Measurements from ENCODE around the gene CRADD.
"Not testable (repeated sequence)": the region's sequence is repeated elsewhere in the genome, so short reads cannot be mapped to it uniquely, and the experiment has no call there.

The CRADD gene

GRCh38 chr12:93882763-93883162 lies 205.6 kb downstream of the CRADD start:
- DNase-seq = no peak

- no peak for DNase-seq
Measured at GRCh38 chr12:93883436-93884154, 206.4 kb downstream of the CRADD start.

- no peak for DNase-seq
Measured at GRCh38 chr12:93884794-93885460, 207.8 kb downstream of the CRADD start.

- DNase-seq = not testable (repeated sequence)
Measured at GRCh38 chr12:93885973-93886532, 208.9 kb downstream of the CRADD start.

- no peak for DNase-seq
Measured at GRCh38 chr12:93886533-93887511, 209.6 kb downstream of the CRADD start.

GRCh38 chr12:93888964-93889363 lies 211.8 kb downstream of the CRADD start:
- no peak for DNase-seq

- DNase-seq = no peak
Measured at GRCh38 chr12:93889516-93890212, 212.5 kb downstream of the CRADD start.

GRCh38 chr12:93892423-93893268 lies 215.5 kb downstream of the CRADD start:
- no peak for DNase-seq

GRCh38 chr12:93894391-93895088 lies 217.4 kb downstream of the CRADD start:
- DNase-seq = no peak

- no peak for DNase-seq
Measured at GRCh38 chr12:93895089-93895445, 217.9 kb downstream of the CRADD start.

- no peak for DNase-seq
Measured at GRCh38 chr12:93896427-93896826, 219.3 kb downstream of the CRADD start.

GRCh38 chr12:93896952-93897351 lies 219.8 kb downstream of the CRADD start:
- DNase-seq = no peak

- DNase-seq = no peak
Measured at GRCh38 chr12:93901739-93902138, 224.6 kb downstream of the CRADD start.

GRCh38 chr12:93902192-93902591 lies 225.0 kb downstream of the CRADD start:
- DNase-seq = no peak

GRCh38 chr12:93902736-93903562 lies 225.8 kb downstream of the CRADD start:
- no peak for DNase-seq

GRCh38 chr12:93904124-93904523 lies 226.9 kb downstream of the CRADD start:
- DNase-seq = no peak

- DNase-seq = no peak
Measured at GRCh38 chr12:93908264-93908663, 231.1 kb downstream of the CRADD start.

GRCh38 chr12:93908846-93909567 lies 231.8 kb downstream of the CRADD start:
- no peak for DNase-seq

- DNase-seq = no peak
Measured at GRCh38 chr12:93911396-93911795, 234.2 kb downstream of the CRADD start.
